ENCODE data around the gene HOMER1. TPM values are rescaled to one million over a fixed set of nuclear protein-coding genes. Genes with fewer than 3 reads are reported as not detected.
A peak's percentile ranks its signal among the peaks of the same experiment; 100 is the strongest.

The HOMER1 gene
- total RNA-seq, 1 donor from 2014 or later, result 22.3 TPM

GRCh38 chr5:79546782-79547428 lies 33.0 kb upstream of the HOMER1 start:
- Mint-ChIP-seq H3K9me3 (ENCODE audit: low read depth) (no peaks in the 10 kb centered on the region), H3K27ac (peak overlapping the region; percentile 84), H3K36me3 (ENCODE audit: insufficient read depth) (no peaks in the 10 kb centered on the region), H3K4me3 (ENCODE audit: low read depth) (no peak overlapping the region), H3K4me1 (ENCODE audit: low read depth) (peaks cover 23% of the 10 kb centered on the region), H3K27me3 (no peaks in the 10 kb centered on the region)
- no peak for DNase-seq (ENCODE audit: low spot score, unreplicated experiment)
- TF ChIP-seq, protein P1, sequence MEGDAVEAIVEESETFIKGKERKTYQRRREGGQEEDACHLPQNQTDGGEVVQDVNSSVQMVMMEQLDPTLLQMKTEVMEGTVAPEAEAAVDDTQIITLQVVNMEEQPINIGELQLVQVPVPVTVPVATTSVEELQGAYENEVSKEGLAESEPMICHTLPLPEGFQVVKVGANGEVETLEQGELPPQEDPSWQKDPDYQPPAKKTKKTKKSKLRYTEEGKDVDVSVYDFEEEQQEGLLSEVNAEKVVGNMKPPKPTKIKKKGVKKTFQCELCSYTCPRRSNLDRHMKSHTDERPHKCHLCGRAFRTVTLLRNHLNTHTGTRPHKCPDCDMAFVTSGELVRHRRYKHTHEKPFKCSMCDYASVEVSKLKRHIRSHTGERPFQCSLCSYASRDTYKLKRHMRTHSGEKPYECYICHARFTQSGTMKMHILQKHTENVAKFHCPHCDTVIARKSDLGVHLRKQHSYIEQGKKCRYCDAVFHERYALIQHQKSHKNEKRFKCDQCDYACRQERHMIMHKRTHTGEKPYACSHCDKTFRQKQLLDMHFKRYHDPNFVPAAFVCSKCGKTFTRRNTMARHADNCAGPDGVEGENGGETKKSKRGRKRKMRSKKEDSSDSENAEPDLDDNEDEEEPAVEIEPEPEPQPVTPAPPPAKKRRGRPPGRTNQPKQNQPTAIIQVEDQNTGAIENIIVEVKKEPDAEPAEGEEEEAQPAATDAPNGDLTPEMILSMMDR (IDR thresholded peaks at IDR 0.05; ENCODE audit: unreplicated experiment), result no peak

DNA sequence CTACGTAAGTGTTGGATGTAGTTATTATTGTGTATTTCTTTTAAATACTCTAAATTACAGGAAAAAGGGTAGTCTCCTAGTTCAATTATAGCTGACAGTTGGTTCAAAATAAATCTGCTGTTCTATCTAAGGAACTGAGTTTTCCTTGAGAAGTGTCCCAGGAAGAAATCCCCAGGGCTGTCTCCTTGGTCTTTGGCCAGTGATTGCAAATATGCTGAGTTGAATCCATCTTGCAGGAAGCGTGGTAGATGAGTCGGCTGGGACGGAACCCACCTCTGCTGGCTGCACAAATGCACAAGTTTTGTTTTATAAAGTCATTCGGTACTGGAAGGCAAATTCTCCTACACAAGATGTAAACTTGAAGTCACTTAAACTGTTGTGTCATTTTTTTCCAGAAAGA lies 30.2 kb upstream of the HOMER1 start:
- Mint-ChIP-seq H3K4me1 (ENCODE audit: low read depth) (peaks cover 23% of the 10 kb centered on the region), H3K27ac (no peak overlapping the region), H3K27me3 (no peaks in the 10 kb centered on the region), H3K4me3 (ENCODE audit: low read depth) (no peak overlapping the region), H3K36me3 (ENCODE audit: insufficient read depth) (no peaks in the 10 kb centered on the region), H3K9me3 (ENCODE audit: low read depth) (no peaks in the 10 kb centered on the region)
- DNase-seq (ENCODE audit: low spot score, unreplicated experiment), result no peak
- TF ChIP-seq, protein P1 (IDR thresholded peaks at IDR 0.05; ENCODE audit: unreplicated experiment), result no peak

DNA sequence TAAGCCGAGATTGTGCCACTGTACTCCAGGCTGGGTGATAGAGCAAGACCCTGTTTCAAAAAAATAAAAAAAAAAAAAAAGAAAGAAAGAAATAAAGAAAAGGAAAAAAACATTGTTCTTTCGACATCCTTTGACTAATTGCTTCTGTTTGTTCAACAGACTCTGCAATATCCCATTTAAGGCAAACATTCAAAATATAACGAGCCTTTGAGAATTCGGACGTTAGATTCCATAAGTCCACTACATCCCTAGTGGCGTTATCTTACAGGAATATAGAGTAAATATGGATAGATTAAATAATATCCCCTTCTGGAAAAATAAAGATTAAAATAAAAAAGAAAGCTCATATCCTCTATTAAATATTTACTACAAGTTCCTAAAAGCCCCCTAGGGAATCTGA lies 27.0 kb upstream of the HOMER1 start:
- Mint-ChIP-seq H3K27ac (no peak overlapping the region), H3K4me3 (ENCODE audit: low read depth) (no peak overlapping the region), H3K9me3 (ENCODE audit: low read depth) (no peaks in the 10 kb centered on the region), H3K4me1 (ENCODE audit: low read depth) (no peaks in the 10 kb centered on the region), H3K36me3 (ENCODE audit: insufficient read depth) (no peaks in the 10 kb centered on the region), H3K27me3 (no peaks in the 10 kb centered on the region)
- DNase-seq (ENCODE audit: low spot score, unreplicated experiment), result no peak
- TF ChIP-seq, protein P1 (IDR thresholded peaks at IDR 0.05; ENCODE audit: unreplicated experiment), result no peak

DNA sequence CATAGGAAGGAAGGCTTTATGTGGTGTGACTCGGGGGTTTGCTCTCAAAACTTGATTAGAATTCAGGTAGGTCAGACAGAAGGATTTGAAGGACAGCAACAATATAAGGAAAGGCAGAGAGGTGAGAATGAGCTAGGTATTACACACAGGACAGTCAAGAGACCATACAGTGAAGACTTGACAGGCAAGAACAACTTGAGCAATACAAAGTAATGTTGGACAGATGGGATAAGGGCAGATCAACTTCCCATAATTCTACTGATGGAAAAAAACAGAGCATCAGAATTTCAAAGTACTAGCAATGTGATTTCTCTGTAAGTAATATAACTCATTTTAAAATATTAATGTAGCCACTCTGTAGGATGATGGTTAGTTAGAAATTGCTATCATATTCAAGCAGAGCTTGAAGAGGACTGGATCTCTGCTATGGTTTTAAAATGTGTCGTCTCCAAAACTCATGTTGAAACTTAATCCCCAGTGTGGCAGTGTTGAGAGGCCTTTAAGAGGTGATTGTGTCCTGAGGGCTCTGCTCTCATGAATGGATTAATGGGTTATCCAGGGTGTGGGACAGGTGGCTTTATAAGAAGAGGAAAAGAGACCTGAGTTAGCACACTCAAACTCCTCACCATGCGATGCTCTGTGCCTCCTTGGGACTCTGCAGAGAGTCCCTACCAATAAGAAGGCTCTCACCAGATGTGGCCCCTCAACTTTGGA lies 22.4 kb upstream of the HOMER1 start:
- DNase-seq (ENCODE audit: low spot score, unreplicated experiment), result no peak
- TF ChIP-seq, protein P1 (IDR thresholded peaks at IDR 0.05; ENCODE audit: unreplicated experiment), result no peak

GRCh38 chr5:79535477-79536192 lies 21.7 kb upstream of the HOMER1 start:
- TF ChIP-seq, protein P1 (IDR thresholded peaks at IDR 0.05; ENCODE audit: unreplicated experiment), result no peak
- no peak overlapping the region for H3K4me3 Mint-ChIP-seq (ENCODE audit: low read depth)
- H3K9me3 Mint-ChIP-seq (ENCODE audit: low read depth), result no peaks in the 10 kb centered on the region
- H3K36me3 Mint-ChIP-seq (ENCODE audit: insufficient read depth), result no peaks in the 10 kb centered on the region
- no peak overlapping the region for H3K27ac Mint-ChIP-seq
- H3K27me3 Mint-ChIP-seq, result no peaks in the 10 kb centered on the region
- DNase-seq (ENCODE audit: low spot score, unreplicated experiment), result no peak
- H3K4me1 Mint-ChIP-seq (ENCODE audit: low read depth), result no peaks in the 10 kb centered on the region

More for the DNA sequence above, 22.4 kb upstream of the HOMER1 start:
- H3K27ac Mint-ChIP-seq, result no peak overlapping the region
- H3K9me3 Mint-ChIP-seq (ENCODE audit: low read depth), result no peaks in the 10 kb centered on the region
- no peaks in the 10 kb centered on the region for H3K4me1 Mint-ChIP-seq (ENCODE audit: low read depth)
- H3K36me3 Mint-ChIP-seq (ENCODE audit: insufficient read depth), result no peaks in the 10 kb centered on the region
- H3K27me3 Mint-ChIP-seq, result no peaks in the 10 kb centered on the region
- H3K4me3 Mint-ChIP-seq (ENCODE audit: low read depth), result no peak overlapping the region
